Measurements from ENCODE around the gene ESRRB. TPM values are rescaled to one million over a fixed set of nuclear protein-coding genes. Genes with fewer than 3 reads are reported as not detected.

Gene ESRRB
- total RNA-seq, 1 experiment from 2014 or later = not detected

DNA sequence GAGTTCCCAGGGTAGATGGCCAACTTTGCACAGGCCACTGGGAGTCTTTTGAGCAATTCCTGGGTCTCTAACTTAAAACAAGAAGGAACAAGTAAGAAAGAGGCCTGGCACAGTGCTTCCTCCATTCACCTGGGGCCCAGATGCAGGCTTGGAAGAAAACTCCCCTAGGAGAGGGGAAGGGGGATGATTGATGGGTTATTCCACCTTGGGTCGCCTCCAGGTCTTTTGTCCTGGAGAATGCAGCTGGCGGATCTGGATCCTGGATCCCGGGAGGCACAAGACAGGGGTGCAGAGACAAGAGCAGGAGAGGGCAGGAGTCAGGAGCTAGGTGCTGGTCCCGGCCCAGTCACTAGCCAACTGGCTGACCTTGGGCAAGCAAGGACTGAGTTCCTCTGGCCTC is 74.5 kb downstream of the ESRRB start:
- no peak for DNase-seq (ENCODE audit: low spot score)

DNA sequence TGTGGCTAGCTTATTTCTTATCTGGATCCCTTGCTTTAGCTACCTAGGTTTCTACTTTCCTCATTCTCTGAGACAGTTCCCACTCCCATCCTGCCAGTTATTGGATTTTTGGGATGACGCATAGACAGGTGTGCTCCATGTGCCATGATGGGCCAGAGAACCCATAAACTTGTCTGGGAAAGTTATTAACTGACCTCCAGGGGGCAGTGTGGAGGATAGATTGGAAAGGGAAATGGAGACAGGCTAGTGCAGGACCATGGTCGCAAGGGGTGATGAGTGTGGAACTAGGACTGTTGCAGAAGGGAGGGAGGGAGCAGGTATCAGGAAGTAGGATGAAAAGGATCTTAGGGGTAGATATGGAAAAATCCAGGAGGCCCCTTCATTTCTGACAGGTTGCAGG is 80.3 kb downstream of the ESRRB start:
- peak; percentile 4 for DNase-seq (ENCODE audit: low spot score)

DNA sequence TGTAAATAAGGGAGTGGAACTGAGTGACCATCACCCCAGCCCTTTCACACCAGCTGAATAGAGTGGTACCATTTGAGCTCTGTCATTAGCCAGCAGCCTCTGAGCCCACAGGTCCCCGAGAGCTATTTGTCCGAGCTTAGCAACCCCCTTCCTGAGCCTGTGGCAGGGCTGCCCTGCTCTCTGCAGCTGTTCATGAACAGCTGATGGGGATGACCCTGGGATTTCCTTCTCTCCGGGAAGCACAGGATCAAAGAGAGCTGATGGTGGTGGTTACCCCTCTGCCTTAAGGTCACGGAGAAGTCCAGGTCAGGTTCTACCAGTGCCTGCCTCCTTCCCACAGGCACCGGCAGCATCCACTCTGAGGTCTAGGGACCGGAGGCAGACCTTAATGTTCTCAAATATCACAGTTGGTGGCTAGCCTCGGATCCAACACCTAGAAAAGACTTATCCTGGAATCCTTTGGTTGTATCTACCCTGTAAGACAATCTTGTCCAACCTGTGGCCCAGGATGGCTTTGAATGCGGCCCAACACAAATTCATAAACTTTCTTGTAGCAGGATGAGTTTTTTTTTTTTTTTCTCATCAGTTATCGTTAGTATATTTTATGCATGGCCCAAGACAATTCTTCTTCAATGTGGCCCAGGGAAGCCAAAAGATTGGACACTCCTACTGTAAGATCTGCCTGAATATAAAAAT is 81.1 kb downstream of the ESRRB start:
- no peak for DNase-seq (ENCODE audit: low spot score)

DNA sequence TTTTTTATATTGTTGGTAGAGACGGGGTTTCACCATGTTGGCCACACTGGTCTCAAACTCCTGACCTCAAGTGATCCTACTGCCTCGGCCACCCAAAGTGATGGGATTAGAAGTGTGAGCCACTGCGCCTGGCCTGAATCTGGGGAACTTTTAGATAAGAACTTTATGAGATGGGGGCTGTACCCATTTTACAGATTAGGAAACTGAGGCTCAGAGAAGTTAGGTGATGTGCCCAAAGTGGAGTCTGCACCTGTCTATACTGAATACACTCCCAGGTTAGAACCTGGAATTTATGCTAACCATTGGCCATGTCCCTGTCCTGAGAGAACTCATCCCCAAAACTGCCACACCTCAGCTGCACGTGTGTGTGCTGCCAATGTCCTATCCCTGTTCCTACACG is 81.9 kb downstream of the ESRRB start:
- no peak for DNase-seq (ENCODE audit: low spot score)

DNA sequence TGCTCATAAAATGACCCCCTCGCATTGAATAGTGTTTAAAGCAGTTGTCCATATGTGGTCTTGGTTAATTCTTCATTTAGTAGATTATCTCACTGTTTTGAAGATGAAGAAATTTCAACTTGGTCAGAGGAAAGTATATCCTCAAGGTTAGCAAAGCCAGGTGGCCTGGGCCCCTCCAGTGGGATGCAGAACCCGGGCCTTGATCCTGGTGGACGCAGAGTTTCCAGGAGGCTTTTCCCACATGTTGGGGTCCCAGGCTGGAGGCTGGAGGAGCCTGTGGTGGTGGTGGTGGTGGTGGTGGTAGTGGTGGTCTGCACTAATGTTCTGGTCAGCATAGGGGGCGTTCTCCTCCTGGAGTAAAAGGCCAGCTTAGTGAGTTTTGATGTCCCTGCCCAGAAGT is 85.9 kb downstream of the ESRRB start:
- no peak for DNase-seq (ENCODE audit: low spot score)

DNA sequence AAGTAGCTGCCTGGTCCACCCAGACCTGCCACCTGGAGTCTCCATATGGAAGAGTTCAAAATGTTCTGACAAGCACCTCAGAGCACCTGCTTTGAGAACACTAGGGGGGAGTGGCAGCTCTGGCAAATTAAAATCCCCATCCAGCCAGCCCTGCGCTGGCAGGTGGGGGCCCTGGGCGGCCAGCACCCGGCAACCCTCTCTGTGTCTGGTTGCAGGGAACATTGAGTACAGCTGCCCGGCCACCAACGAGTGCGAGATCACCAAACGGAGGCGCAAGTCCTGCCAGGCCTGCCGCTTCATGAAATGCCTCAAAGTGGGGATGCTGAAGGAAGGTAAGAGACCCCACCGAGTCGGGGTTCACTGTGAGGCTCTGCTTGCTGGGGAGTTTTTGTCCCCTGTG is 86.4 kb downstream of the ESRRB start:
- no peak for DNase-seq (ENCODE audit: low spot score)

DNA sequence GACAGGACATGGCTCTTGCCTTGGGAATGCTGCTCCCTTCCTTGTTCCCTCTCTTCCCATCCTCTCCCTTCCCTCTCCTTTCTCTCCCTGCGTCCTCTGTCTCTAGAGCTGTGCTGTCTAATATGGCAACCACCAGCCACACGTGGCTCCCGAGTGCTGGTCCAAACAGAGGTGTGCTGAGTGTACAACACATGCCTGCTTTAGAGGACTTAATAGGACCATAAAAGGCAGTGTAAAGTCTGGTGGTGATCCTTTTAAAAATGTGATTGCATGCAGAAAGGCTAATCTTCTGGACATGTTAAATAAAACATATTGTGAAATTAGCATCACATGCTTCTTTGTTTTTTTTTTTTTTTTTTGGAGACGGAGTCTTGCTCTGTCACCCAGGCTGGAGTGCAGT is 87.2 kb downstream of the ESRRB start:
- no peak for DNase-seq (ENCODE audit: low spot score)

DNA sequence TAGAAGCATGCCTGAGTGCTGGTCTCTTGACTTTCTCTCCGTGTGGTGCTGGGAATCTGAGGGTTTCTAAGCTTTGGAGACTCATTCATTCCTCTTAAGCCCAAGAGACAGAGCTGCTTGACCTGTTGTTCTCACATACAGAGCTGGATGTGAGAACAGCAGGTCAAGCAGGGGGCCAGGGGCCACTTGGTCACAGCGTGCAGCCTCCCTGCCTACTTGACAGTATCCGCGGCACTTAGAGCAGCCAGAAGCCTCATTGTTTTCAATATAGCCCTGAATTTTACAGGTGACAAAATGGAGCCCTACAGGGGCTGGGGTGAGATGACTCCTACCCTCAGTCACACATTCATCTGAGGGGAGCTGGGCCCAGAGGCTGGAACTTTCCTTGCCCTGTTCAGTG is 88.9 kb downstream of the ESRRB start:
- no peak for DNase-seq (ENCODE audit: low spot score)

DNA sequence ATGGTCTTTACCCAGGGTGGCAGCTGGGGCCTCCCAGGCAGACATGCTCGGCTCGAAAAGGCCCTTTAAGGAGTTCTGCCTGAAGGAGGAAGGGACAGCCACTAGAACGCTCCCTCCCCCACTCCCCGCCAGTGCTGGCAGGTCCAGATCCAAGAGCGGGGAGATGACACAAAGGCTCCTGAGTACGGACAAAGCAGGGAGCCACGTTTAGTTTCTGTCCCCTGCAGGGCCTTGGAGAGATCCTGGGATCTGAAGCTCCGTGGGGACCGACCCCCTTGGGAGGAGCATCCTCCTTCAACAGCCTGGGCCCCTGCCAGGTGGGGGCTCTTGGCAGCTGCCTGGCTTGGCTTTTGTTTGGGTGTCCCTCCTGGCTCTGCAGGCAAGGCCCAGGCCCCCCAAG is 89.7 kb downstream of the ESRRB start:
- no peak for DNase-seq (ENCODE audit: low spot score)

DNA sequence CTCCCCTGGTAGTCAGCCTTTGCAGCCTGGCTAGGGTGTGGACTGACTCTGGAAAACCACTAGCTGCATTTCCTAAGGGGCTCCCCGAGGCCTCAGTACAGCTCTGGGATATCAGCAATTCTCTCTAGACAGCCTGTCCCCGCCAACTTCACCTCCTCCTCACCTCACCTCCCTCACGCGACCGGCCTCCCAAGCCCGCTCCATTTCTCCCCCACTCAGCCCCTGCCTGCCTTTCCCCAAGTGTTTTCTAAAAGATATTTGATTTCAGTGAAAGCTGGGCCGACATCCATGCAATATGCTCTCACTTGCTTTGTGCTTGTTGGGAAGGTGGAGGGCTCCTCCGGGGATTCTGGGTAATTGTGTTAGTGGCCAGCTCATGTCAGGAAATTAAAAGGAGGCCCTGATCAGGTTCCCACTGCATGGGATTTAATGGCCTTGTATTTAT is 91.8 kb downstream of the ESRRB start:
- DNase-seq (ENCODE audit: low spot score) = no peak

DNA sequence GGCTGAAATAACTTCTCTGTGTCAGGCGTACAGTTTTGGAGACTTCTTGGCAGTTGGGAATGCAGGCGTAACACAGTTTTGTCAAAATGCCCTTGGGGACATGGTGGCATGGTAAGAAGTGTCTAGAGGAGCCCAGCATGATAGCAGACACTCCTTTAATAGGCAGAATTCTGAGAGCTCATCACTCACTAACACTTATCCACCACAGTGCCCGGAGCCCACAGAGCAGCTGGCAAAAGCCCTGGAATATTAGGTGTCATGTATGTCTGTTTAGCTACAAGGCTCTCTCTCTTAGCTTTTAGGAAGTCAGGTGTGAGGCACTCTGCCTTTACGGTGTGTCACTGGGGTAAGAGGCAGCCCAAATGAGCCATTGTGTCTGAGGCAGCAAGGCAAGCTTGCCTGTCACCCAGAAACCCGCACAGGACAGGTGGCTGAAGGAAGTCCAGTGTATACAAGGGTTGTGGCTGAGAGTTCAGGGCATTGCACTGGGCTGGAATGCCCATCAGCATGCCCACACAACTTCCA is 96.3 kb downstream of the ESRRB start:
- DNase-seq (ENCODE audit: low spot score) = no peak

DNA sequence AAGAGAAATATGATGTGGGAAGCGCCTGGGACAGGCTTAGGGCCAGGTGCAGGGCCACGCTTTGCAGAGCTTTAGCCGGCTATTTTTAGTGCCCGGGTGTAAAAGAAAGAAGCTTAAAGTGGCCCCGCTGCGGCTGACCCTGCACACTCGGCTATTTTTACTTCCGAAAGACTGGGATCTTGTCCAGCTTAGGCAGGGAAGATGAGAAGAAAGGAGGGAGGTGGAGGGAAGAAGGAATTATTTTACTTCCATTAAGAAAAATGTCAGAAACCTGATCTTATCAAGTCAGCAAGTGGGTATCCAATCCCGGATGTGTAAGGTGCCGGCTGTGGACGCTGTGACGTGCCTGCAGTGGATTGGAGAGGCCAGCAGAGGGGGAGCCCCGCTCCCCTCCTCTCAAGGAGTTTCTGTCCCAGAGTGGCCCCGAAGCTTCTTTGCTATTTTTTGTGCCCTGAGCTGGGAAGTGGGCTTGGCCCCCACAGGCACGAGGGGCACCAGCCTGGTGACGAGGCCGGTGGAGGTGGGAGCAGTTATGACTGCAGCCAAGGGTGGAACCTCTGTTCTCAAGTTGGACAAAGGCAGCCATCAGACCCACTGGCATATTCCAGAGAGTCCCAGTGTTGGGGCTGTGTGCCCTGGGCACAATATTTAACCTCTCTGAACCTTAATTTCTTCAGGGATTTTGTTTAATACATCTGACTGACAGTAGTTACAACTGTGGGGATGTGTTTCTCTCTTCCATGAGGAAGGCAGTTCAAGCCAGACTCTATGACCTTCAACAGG is 97.7 kb downstream of the ESRRB start:
- peak; percentile 24 for DNase-seq (ENCODE audit: low spot score)

DNA sequence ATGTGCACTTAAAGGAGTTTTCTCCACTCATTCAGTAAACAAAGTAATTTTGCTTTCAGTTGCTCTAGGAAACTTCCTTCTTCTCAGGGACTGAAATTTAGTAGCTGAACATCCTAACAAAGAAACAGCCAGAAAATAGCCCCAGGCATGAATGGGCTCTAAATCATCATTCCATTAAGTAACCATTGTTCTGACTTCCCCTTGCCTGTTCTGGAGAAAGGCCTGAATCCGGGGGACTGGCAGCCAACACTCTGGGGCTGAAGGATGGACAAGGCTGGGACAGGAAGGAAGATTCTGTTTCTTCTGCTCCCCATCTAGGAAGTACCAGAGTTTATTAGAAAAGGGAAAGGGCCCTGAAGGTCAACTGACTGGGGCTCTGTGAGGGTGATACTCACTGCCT is 104.5 kb downstream of the ESRRB start:
- DNase-seq (ENCODE audit: low spot score) = no peak

DNA sequence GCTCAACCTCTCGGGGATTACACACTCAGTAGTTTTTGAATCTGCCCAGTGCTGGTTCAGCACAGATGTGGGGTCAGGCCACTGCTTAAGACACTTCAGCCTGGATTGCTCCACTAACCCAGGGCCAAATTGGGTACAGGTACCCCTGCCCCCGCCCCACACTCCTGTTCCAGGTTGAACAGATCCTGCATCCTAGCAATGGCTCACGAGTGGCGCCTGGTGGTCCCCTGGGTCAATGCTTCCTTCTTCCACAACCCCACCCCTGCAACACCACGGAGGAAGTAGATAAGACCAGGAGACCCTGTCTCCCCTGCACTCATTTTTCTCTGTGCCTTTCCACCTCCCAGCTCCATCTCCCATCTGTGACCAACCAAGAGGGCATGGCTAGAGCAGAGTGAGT is 108.4 kb downstream of the ESRRB start:
- no peak for DNase-seq (ENCODE audit: low spot score)

DNA sequence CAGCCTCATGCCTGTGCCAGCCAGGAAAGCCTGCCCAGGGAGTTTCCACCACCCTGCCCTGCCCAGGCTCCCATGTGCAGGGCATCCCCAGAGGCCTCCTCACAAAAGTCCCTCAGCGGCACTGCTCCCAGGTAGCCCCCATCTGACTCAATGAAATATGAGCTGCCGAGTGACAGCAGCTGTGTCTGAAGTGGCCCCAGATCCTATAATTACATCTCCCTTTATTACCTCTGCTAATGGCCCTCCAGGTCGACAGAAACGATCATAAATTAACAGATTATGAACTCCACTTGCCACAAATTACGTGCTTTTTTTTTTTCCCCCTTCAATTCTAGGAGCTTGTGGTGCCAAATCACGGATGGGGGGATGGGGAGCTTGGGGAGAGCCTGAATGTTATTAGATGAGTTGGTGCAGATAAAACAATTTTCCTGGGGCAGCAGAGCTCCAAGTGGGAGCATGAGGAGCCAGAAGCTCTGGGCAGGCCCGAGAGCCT is 110.4 kb downstream of the ESRRB start:
- no peak for DNase-seq (ENCODE audit: low spot score)

DNA sequence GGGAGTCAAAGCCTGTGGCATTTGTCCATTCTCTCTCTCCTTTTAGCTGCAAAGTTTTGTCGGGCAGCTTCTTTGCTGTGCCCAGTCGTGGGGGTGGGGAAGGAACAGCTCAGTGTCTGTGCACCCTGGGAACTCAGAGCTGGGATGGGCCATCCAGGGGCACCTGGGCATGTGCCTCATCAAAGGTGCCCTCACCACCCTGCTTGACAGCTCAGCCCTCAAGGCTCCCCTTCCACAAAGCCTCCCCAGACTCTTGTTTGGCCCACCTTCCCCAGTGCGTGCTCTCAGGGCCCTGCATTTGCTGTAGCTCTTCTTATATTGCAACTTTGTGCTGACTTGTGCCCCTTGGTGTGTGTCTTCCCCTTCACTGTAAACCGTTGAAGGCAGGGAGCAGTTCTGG is 112.6 kb downstream of the ESRRB start:
- DNase-seq (ENCODE audit: low spot score) = no peak

DNA sequence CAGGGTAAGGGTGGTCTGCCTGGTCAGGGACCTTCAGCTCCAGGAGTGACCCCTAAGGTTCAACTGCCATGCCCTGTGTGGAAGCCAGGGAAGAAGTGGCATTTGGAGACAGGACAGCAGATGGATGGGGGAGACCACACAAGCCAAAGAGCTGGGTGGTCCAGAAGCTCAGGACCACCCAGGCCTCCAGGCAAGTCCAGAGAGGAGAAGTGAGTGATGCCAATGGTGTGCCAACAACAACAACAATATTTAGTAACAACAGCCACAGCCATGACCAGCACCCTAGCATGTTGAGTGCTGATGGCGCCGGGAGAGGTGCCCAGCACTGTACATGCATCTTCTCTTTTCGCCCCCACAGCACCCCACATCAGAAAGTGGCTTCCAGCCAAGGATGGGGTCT is 113.7 kb downstream of the ESRRB start:
- DNase-seq (ENCODE audit: low spot score) = no peak

DNA sequence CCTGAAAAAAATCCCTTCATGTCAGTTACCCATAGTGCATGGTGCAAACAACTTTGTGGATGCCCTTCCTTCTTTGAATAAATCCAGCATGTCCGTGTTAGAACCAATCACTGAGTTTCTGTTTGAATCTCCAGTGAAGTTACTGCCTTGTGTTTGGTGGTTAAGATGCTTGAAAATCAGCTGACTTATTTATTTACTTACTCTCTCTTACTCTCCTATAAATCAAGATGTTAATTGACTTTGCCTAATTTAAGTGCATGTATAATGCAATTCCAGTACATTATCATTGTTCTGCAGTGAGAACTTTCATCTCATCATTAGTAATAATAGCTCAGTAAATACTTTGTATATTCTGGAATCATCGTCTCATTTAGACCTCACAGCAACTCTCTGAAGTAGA is 114.2 kb downstream of the ESRRB start:
- DNase-seq (ENCODE audit: low spot score) = no peak

DNA sequence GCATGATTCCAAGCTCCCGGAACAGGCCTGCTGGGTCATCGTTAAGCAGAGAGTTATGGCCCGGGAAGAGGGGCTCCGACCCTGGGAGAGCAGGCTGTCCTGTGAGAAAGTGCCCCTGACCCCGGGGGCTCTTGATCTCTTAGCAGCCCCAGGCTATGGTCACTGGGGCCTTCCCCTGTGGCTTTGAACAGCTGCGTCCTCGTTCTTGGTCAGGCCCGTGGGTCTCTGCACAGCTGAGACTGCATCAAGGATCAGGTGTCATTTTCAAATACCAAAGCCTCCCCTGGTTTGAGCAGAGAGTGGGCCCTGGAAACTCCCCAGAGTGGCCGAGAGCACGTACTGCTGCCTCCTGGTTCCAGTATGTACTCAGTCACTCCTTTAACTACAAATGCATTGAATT is 114.8 kb downstream of the ESRRB start:
- DNase-seq (ENCODE audit: low spot score) = no peak

DNA sequence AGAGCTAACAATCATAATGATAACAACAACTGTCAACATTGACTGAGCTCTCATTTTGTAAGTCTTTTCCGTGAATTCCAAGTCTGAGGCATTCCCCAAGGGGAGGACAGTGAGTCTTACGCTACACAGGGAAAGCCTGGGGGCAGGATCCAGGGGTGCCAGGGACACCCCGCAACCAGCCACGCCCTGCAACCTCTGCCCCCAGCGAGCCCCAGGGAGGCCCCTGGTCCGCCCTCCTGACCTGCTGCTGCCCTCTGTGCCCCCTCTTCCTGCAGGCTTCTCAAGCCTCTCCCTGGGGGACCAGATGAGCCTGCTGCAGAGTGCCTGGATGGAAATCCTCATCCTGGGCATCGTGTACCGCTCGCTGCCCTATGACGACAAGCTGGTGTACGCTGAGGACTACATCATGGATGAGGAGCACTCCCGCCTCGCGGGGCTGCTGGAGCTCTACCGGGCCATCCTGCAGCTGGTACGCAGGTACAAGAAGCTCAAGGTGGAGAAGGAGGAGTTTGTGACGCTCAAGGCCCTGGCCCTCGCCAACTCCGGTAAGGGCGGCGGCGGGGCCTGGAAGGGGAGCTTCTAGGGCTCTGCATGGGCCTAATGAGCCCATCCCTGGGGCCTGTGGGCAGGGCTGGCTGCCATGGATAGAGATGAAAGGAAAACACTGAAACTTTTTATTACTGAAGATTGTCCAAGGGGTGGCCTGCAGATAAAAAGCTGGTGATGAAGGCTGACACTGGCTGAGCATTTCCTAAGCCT is 115.4 kb downstream of the ESRRB start:
- no peak for DNase-seq (ENCODE audit: low spot score)

DNA sequence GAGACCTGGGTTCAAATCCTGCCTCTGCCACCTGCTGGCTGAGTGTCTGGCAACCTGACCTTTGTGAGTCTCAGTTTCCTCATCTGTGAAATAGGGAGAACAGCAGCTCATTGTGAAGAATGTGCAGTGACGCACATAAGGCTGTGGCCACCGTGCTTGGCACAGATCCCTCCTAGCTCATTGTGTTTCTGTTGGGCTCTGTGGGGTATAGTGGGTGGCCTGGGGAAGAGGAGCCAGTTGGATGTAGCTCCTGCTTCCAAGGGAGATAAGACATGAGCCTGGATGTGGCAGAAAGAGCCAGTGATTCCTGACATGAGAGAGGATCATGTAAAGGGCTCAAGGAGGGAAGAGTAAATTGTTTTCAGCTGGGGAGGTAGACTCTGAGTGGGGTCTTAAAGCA is 120.0 kb downstream of the ESRRB start:
- no peak for DNase-seq (ENCODE audit: low spot score)

DNA sequence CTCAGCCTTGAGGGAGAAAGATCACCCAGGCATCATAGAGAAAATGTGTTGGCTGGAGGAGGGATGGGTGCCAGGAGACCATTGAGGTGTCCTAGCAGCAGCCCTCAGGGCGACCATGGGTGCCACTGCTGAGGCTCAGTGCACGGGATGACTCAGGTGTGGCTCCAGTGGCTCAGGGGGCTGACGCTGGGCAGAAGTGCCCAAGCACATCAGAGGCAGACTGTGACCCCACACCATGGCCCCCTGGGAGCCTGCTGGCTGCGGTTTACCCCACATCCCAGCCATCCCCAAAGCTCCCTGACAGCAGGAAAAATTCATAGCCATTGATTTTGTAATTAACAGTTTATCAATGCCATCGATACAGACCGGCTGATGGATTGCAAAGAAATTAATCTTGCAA is 120.7 kb downstream of the ESRRB start:
- DNase-seq (ENCODE audit: low spot score) = no peak
